ENCODE results near the gene GSG1L.

The GSG1L gene

DNA sequence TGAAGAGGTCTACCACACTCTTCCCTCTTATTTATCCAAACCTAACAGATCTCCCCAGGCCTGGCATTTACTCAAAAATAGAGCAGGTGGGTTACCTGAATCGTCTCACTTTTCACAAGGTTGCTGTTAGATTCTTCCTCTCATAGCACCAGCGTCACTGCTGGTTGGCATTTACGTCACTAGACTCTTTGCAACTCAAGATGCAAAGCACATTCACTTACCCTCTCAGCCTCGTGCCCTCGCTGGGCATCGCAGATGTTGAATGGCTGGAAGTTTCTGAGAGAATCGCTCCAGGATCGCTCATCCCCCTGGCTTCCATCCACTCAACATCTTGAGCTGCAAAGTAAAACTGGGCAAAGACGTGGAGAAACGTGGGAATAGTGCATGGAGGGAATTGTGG is 21.9 kb downstream of the GSG1L start:
- H3K4me2 ChIP-seq = no peak overlapping the region
- H3K4me1 ChIP-seq (ENCODE audit: low read depth, poor library complexity, severe bottlenecking) = no peaks in the 10 kb centered on the region
- H3K4me3 ChIP-seq (IDR thresholded peaks at IDR 0.05; ENCODE audit: insufficient read depth, low read depth, low read length) = no peak overlapping the region
- no peak overlapping the region for H3K9ac ChIP-seq
- TF ChIP-seq, protein P1, sequence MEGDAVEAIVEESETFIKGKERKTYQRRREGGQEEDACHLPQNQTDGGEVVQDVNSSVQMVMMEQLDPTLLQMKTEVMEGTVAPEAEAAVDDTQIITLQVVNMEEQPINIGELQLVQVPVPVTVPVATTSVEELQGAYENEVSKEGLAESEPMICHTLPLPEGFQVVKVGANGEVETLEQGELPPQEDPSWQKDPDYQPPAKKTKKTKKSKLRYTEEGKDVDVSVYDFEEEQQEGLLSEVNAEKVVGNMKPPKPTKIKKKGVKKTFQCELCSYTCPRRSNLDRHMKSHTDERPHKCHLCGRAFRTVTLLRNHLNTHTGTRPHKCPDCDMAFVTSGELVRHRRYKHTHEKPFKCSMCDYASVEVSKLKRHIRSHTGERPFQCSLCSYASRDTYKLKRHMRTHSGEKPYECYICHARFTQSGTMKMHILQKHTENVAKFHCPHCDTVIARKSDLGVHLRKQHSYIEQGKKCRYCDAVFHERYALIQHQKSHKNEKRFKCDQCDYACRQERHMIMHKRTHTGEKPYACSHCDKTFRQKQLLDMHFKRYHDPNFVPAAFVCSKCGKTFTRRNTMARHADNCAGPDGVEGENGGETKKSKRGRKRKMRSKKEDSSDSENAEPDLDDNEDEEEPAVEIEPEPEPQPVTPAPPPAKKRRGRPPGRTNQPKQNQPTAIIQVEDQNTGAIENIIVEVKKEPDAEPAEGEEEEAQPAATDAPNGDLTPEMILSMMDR (conservative IDR thresholded peaks at IDR 0.05; ENCODE audit: low read depth, low read length) = no peak
- no peak overlapping the region for H3K27ac ChIP-seq
- H3K27me3 ChIP-seq (ENCODE audit: insufficient read depth, low read depth) = no peaks in the 10 kb centered on the region
- H3K36me3 ChIP-seq (ENCODE audit: insufficient read depth) = no peaks in the 10 kb centered on the region
- no peak overlapping the region for H2AFZ ChIP-seq (ENCODE audit: low read depth)
- H4K20me1 ChIP-seq (ENCODE audit: insufficient read depth) = no peaks in the 10 kb centered on the region
- no peaks in the 10 kb centered on the region for H3K79me2 ChIP-seq (ENCODE audit: insufficient read depth, low read depth)

DNA sequence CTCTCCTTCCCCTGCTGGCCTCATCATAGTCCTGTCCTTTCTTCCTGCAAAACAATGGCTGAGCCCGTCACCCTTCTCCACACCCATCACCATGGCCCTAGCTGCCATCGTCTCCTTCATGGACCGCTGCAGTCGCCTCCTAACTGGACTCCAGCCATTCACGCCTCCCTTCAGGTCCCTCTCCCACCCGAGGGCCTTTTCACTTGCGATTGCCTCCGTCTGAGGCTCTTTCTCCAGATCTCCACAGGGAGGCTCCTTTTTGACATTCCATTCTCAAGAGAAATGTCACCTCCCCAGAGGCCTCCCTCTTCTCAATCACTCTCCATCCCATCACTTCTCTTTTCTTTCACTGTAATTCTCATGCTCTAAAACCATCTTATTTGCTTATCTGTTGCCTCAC is 23.5 kb downstream of the GSG1L start:
- TF ChIP-seq, protein P1 (conservative IDR thresholded peaks at IDR 0.05; ENCODE audit: low read depth, low read length) = no peak
- no peaks in the 10 kb centered on the region for H4K20me1 ChIP-seq (ENCODE audit: insufficient read depth)
- H3K4me3 ChIP-seq (IDR thresholded peaks at IDR 0.05; ENCODE audit: insufficient read depth, low read depth, low read length) = no peak overlapping the region
- H3K27me3 ChIP-seq (ENCODE audit: insufficient read depth, low read depth) = no peaks in the 10 kb centered on the region
- H3K9ac ChIP-seq = no peak overlapping the region
- no peak overlapping the region for H2AFZ ChIP-seq (ENCODE audit: low read depth)
- H3K27ac ChIP-seq = no peak overlapping the region
- no peaks in the 10 kb centered on the region for H3K79me2 ChIP-seq (ENCODE audit: insufficient read depth, low read depth)
- H3K4me1 ChIP-seq (ENCODE audit: low read depth, poor library complexity, severe bottlenecking) = no peaks in the 10 kb centered on the region
- no peak overlapping the region for H3K4me2 ChIP-seq
- no peaks in the 10 kb centered on the region for H3K36me3 ChIP-seq (ENCODE audit: insufficient read depth)

DNA sequence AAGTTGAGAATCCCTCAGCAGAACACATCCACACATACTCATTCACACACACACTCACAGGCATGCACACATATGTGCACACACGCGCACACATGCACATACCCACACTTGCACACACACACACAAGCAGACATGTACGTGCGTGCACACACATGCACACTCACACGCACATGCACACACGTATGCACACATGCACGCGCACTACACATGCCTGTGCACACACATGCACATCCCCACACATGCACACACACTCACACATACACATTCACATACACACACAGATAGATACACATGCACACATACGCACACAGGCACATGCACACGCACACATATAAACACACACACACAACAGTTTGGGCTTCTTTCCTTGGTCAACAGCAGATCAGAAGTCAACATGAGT is 24.0 kb downstream of the GSG1L start:
- H3K9ac ChIP-seq = no peak overlapping the region
- H3K4me1 ChIP-seq (ENCODE audit: low read depth, poor library complexity, severe bottlenecking) = no peaks in the 10 kb centered on the region
- no peaks in the 10 kb centered on the region for H3K36me3 ChIP-seq (ENCODE audit: insufficient read depth)
- H3K27me3 ChIP-seq (ENCODE audit: insufficient read depth, low read depth) = no peaks in the 10 kb centered on the region
- H3K79me2 ChIP-seq (ENCODE audit: insufficient read depth, low read depth) = no peaks in the 10 kb centered on the region
- no peak overlapping the region for H3K4me2 ChIP-seq
- TF ChIP-seq, protein P1 (conservative IDR thresholded peaks at IDR 0.05; ENCODE audit: low read depth, low read length) = no peak
- H3K4me3 ChIP-seq (IDR thresholded peaks at IDR 0.05; ENCODE audit: insufficient read depth, low read depth, low read length) = no peak overlapping the region
- H4K20me1 ChIP-seq (ENCODE audit: insufficient read depth) = no peaks in the 10 kb centered on the region
- no peak overlapping the region for H2AFZ ChIP-seq (ENCODE audit: low read depth)
- H3K27ac ChIP-seq = no peak overlapping the region

DNA sequence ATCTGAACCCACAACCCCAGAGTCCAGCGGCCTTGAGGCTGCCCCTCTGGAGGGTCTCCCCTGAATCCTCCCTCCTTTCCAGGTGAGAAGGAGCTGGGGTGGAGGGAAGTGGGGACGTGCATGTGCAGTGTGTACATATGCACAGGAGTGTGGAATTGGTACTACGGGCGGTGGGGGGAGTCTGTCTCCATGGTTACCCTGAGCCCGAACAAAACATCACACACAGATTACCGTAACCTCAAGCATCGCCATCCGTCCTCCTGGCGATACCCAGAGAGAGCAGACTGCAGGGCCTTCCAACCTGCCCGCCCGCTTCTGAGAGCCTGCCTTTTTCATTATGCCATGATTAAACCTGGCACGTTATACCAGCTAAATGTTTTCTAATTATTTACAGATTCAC is 25.1 kb downstream of the GSG1L start:
- H3K27me3 ChIP-seq (ENCODE audit: insufficient read depth, low read depth) = no peaks in the 10 kb centered on the region
- H3K36me3 ChIP-seq (ENCODE audit: insufficient read depth) = no peaks in the 10 kb centered on the region
- no peaks in the 10 kb centered on the region for H3K4me1 ChIP-seq (ENCODE audit: low read depth, poor library complexity, severe bottlenecking)
- no peaks in the 10 kb centered on the region for H3K79me2 ChIP-seq (ENCODE audit: insufficient read depth, low read depth)
- no peak overlapping the region for H3K9ac ChIP-seq
- H3K27ac ChIP-seq = no peak overlapping the region
- H2AFZ ChIP-seq (ENCODE audit: low read depth) = no peak overlapping the region
- no peak overlapping the region for H3K4me2 ChIP-seq
- TF ChIP-seq, protein P1 (conservative IDR thresholded peaks at IDR 0.05; ENCODE audit: low read depth, low read length) = no peak
- no peak overlapping the region for H3K4me3 ChIP-seq (IDR thresholded peaks at IDR 0.05; ENCODE audit: insufficient read depth, low read depth, low read length)
- no peaks in the 10 kb centered on the region for H4K20me1 ChIP-seq (ENCODE audit: insufficient read depth)
